Rectal smooth muscle tissue (tissue), 1 donor: ENCODE results near the gene POC1B.
A peak's percentile ranks its signal among the peaks of the same experiment; 100 is the strongest.

Experiments
- H3K27ac ChIP-seq: one replicate; pipeline ENCODE4 v1.7.0; 2013; ENCODE audit warnings: low read depth, low read length, inconsistent platforms
- H3K27me3 ChIP-seq: one replicate; pipeline ENCODE4 v1.7.0; 2013; ENCODE audit warnings: low read length; ENCODE audit not compliant: control insufficient read depth, insufficient read depth
- H3K36me3 ChIP-seq: one replicate; pipeline ENCODE4 v1.7.0; 2013; ENCODE audit warnings: low read length; ENCODE audit not compliant: control insufficient read depth, insufficient read depth
- H3K4me1 ChIP-seq: one replicate; pipeline ENCODE4 v1.7.0; 2013; ENCODE audit warnings: low read length; ENCODE audit not compliant: control insufficient read depth, insufficient read depth
- H3K4me3 ChIP-seq: one replicate; pipeline ENCODE4 v1.7.0; 2013; ENCODE audit warnings: low read length
- H3K9ac ChIP-seq: one replicate; pipeline ENCODE4 v1.7.0; 2013; ENCODE audit warnings: low read length

POC1B gene

DNA sequence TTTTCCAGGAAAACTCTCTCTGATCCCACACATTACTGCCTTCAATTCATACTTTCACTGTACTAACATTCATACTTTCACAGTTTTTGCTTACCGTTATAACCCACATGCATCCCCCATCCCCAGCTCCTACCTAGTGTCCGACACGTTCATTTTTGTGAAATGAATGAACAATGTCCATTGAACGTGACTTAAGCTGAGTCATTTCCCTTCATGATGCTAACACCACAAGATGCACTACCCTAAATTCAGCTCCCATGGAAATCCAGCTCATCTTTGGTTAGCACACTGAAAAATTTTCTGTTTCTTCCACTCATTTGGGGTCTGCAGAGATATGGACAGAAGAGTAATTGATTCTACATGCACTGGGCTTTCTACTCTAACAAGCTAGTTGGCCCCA is 85.9 kb downstream of the POC1B start:
- Histone ChIP-seq H3K9ac (no peak overlapping the region), H3K27me3 (no peaks in the 10 kb centered on the region), H3K4me1 (no peaks in the 10 kb centered on the region), H3K36me3 (no peaks in the 10 kb centered on the region), H3K4me3 (no peak overlapping the region), H3K27ac (no peak overlapping the region)

- H3K36me3 ChIP-seq, result no peaks in the 10 kb centered on the region
- no peak overlapping the region for H3K27ac ChIP-seq
- H3K4me1 ChIP-seq, result no peaks in the 10 kb centered on the region
- no peak overlapping the region for H3K4me3 ChIP-seq
- no peaks in the 10 kb centered on the region for H3K27me3 ChIP-seq
- H3K9ac ChIP-seq, result no peak overlapping the region
These were observed 88.6 kb downstream of the POC1B start for GRCh38 chr12:89437231-89437630.

DNA sequence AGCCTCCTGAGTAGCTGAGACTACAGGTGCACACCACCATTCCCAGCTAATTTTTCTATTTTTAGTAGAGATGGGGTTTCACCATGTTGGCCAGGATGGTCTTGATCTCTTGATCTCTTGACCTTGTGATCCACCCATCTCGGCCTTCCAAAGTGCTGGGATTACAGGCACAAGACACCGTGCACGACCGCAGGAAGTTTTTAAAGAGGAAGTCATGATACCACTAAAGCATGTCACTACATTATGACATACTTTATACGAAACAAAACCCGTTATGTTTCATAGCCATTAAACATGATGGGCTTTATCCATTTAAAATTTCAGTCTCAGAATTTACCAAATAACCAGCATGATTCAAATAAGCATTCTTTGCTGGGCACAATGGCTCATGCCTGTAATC is 89.8 kb downstream of the POC1B start:
- no peak overlapping the region for H3K9ac ChIP-seq
- H3K27me3 ChIP-seq, result no peaks in the 10 kb centered on the region
- no peak overlapping the region for H3K4me3 ChIP-seq
- no peaks in the 10 kb centered on the region for H3K4me1 ChIP-seq
- no peaks in the 10 kb centered on the region for H3K36me3 ChIP-seq
- H3K27ac ChIP-seq, result no peak overlapping the region

- Histone ChIP-seq H3K27me3 (no peaks in the 10 kb centered on the region), H3K9ac (no peak overlapping the region), H3K4me1 (no peaks in the 10 kb centered on the region), H3K36me3 (no peaks in the 10 kb centered on the region), H3K27ac (no peak overlapping the region), H3K4me3 (no peak overlapping the region)
These were observed 92.2 kb downstream of the POC1B start for GRCh38 chr12:89433634-89434033.

DNA sequence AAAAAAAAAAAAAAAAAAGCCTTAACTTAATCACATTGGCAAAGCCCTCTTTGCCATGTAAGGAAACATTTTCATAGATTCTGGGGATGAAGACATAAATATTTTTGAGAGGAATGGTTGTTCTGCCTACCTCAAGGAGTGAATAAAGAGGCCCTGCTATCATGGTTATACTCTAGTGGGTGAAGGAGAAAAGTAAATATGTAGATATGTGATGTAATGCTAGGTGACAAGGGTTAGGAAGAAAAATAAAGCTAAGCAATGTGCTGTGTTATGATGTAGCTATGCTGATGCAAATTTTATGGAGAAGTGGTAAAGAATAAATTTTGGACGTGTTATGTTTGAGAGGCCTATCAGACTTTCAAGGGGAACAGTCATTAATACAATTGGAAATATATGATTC is 93.5 kb downstream of the POC1B start:
- H3K9ac ChIP-seq, result no peak overlapping the region
- H3K27me3 ChIP-seq, result no peaks in the 10 kb centered on the region
- no peaks in the 10 kb centered on the region for H3K36me3 ChIP-seq

GRCh38 chr12:89429528-89429927 is 96.3 kb downstream of the POC1B start:
- Histone ChIP-seq H3K4me1 (no peaks in the 10 kb centered on the region), H3K27ac (no peak overlapping the region), H3K36me3 (no peaks in the 10 kb centered on the region), H3K4me3 (no peak overlapping the region), H3K27me3 (no peaks in the 10 kb centered on the region), H3K9ac (no peak overlapping the region)

More for the DNA sequence above, 93.5 kb downstream of the POC1B start:
- Histone ChIP-seq H3K4me3 (no peak overlapping the region), H3K4me1 (no peaks in the 10 kb centered on the region), H3K27ac (no peak overlapping the region)

DNA sequence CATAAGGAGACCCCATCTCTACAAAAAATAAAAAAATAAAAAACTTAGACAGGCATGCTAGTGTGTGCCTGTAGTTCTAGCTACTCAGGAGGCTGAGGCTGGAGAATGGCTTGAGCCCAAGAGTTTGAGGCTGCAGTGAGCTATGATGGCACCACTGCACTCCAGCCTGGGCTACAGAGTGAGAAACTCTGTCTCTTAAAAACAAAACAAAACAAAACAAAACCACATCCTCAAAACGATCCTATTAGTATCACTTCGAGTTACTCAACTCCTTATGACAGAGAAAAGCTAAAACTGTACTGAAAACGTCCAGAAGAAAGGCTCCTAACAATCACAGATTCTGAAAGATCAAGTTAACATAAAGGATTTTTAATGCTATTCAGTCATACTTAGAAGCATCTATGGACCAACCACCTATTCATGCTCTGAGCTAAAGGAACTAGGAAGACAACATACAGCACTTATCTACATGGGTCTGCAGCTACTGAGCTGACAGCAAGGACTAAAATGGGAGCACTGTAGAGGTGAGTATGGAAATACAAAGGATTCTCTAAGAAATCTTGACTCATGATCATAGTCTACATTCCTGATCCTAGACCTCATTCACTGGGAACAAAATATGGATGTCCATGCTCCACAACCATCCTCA is 98.2 kb downstream of the POC1B start:
- Histone ChIP-seq H3K9ac (no peak overlapping the region), H3K27ac (no peak overlapping the region), H3K27me3 (no peaks in the 10 kb centered on the region), H3K4me1 (no peaks in the 10 kb centered on the region), H3K4me3 (no peak overlapping the region), H3K36me3 (no peaks in the 10 kb centered on the region)

DNA sequence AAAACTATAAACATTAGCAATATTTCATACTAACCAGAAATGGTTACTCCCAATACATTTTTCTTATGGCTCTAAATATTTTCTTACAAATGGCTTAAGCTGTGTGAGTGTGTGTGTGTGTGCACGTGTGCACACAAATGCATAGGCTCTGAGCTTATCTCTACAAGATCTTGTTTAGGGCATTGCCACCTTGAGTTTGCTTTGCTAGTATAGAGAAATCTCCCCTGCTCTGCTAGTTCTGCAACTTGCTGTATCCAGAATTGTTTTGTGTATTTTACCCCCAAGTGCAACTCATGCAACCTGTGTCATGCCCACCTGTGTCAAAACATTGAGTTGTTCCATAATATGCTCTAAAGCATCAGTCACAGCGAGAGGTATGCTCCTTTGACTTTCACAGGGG is 101.0 kb downstream of the POC1B start:
- Histone ChIP-seq H3K4me3 (no peak overlapping the region), H3K27ac (no peak overlapping the region), H3K36me3 (no peaks in the 10 kb centered on the region), H3K4me1 (no peaks in the 10 kb centered on the region), H3K9ac (no peak overlapping the region), H3K27me3 (no peaks in the 10 kb centered on the region)

- Histone ChIP-seq H3K4me3 (no peak overlapping the region), H3K4me1 (no peaks in the 10 kb centered on the region), H3K9ac (no peak overlapping the region), H3K27me3 (no peaks in the 10 kb centered on the region), H3K27ac (no peak overlapping the region), H3K36me3 (no peaks in the 10 kb centered on the region)
These were observed 101.5 kb downstream of the POC1B start for GRCh38 chr12:89424389-89424788.

DNA sequence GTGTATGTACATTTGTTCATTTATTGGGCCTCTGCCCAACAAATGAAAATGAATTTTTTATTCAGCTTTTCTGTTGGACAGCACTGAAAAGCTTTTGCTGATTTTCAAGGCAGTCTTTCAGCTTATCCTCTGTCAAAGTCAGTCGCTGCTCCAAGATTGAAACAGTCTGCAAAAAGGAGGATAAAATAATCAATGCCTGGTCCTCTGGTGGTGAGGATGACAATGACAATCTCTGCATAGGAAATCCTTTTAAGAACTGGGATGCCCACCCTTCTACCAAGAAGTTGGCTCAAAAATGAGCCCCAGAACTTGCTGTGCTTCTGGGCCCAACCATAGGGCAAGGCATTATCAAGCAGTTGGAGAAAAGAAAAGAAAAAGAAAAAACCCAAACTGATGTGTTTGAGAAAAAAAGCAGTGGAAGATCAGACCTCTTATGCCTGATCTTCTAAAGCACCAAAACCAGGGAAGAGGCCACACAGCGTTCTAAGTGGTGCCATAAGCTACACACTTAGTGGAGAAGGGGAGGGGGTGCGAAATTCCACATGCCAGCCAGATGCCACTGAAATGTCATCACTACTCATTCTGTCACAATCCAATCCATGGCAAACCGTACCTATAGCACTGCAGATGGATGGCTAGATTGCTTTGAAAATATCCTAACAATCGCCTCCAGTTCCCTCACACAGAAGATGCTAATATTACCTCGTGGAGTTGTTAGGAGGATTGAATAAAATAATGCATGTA is 104.6 kb downstream of the POC1B start:
- no peaks in the 10 kb centered on the region for H3K4me1 ChIP-seq
- no peaks in the 10 kb centered on the region for H3K36me3 ChIP-seq
- no peaks in the 10 kb centered on the region for H3K27me3 ChIP-seq
- no peak overlapping the region for H3K9ac ChIP-seq
- H3K4me3 ChIP-seq, result no peak overlapping the region
- H3K27ac ChIP-seq, result no peak overlapping the region

DNA sequence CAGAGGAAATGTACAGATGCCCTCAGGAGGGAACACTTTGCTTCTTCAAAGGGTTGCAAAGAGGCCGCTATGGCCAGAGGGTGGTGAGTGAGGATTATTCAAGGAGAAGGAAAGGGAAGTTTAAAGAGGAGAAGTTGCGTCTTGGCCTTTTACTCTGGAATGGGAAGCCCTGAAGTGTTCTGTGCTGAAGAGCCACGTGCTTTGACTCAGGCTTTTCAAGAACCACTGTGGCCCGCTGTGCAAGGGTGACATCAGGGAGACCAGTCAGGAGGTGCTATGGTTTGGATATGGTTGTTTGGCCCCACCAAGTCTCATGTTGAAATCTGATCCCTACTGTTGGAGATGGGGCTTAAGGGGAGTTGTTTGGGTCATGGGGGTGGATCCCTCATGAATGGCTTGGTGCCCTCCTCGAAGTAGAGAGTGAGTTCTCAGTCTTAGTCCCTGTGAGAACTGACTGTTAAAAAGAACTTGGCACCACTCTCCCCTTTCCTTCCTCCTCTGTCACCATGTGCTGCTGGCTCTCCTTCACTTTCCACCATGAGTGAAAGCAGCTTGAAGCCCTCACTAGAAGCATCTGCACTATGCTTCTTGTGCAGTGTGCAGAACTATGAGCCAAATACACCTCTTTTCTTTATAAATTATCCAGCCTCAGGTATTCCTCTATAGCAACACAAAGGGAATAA is 107.5 kb downstream of the POC1B start:
- H3K36me3 ChIP-seq, result no peaks in the 10 kb centered on the region
- no peak overlapping the region for H3K9ac ChIP-seq
- no peak overlapping the region for H3K27ac ChIP-seq
- H3K4me1 ChIP-seq, result no peaks in the 10 kb centered on the region
- no peak overlapping the region for H3K4me3 ChIP-seq
- H3K27me3 ChIP-seq, result no peaks in the 10 kb centered on the region

DNA sequence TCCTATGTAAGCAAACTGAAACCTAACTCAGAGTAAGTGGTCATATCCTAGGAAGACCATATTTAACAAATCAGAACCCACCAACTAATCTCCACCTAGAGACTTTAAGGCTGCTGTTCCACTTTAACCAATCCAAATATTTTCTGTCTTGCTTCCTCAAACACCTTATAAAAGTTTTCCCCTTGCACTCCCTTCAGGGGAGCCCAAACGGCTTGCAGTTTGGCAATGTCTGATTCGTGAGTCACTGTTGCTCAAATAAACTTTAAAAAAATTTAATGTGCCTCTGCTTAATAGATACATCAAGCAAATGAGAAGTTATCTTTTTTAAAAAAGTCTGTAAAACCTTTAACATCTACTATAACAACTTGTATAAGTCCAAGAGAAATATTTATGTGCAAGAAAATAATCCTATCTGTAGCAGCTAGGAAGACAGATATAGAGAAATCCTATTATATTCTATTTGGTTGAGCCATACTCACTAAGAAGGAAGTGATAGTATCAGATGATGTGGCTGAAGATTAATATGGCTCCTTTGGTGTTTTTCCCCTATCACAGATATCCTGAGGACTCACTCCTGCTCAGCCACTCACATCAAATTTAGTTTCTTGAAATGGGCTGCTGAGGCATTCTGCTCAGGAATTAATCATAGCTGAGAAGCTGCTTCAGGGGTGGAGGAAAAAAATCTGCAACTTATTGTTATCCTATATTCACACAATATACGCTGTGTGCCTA is 108.4 kb downstream of the POC1B start:
- Histone ChIP-seq H3K9ac (no peak overlapping the region), H3K36me3 (no peaks in the 10 kb centered on the region), H3K4me1 (no peaks in the 10 kb centered on the region), H3K27me3 (no peaks in the 10 kb centered on the region), H3K27ac (peak overlapping the region; percentile 22), H3K4me3 (no peak overlapping the region)
